ENCODE results near the gene CNGA3. TPM values are rescaled to one million over a fixed set of nuclear protein-coding genes. Genes with fewer than 3 reads are reported as not detected.

The CNGA3 gene
- total RNA-seq, 4 donors from 2014 or later: 0.40 to 1.8 (median 1.6) TPM; not detected in 1

- H3K36me3 ChIP-seq: no peaks in the 10 kb centered on the region
- no peak overlapping the region for H3K27ac ChIP-seq
- DNase-seq: no peak
- no peaks in the 10 kb centered on the region for H3K4me1 ChIP-seq
- 49 to 62% methylated on average over 7 of the region's 7 CpGs for WGBS, 2 donors (ENCODE audit: low coverage in 1 of 2)
- in situ Hi-C loops (cut with MboI; ENCODE audit: low pct_ligation_motif_present in 1 of 4, low pct_unique_long_range_greater_than_20kb in 1 of 4, low sequenced_read_pairs in 3 of 4) (no loop called here), intact Hi-C loops (cut with DNase I; ENCODE audit: low total_unique reads) (no loop called here)
- no peaks in the 10 kb centered on the region for H3K27me3 ChIP-seq
- no peak overlapping the region for H3K4me3 ChIP-seq
- TF ChIP-seq EP300 (IDR thresholded peaks at IDR 0.05; ENCODE audit: low read depth) (no peak), POLR2AphosphoS5 (IDR thresholded peaks at IDR 0.05) (no peak)
- H3K9me3 ChIP-seq: no peaks in the 10 kb centered on the region
Measured at GRCh38 chr2:98356729-98357128, 10.5 kb downstream of the CNGA3 start.

GRCh38 chr2:98357849-98358248, 11.6 kb downstream of the CNGA3 start:
- no peak for DNase-seq
- Histone ChIP-seq H3K27me3 (no peaks in the 10 kb centered on the region), H3K4me3 (no peak overlapping the region), H3K4me1 (no peaks in the 10 kb centered on the region), H3K36me3 (no peaks in the 10 kb centered on the region), H3K9me3 (no peaks in the 10 kb centered on the region), H3K27ac (no peak overlapping the region)
- TF ChIP-seq CTCF (IDR thresholded peaks at IDR 0.05): no peak
- TF ChIP-seq EP300 (IDR thresholded peaks at IDR 0.05; ENCODE audit: low read depth): no peak
- no peak for TF ChIP-seq POLR2AphosphoS5 (IDR thresholded peaks at IDR 0.05)
- TF ChIP-seq POLR2A (IDR thresholded peaks at IDR 0.05): no peak
- in situ Hi-C loops (cut with MboI; ENCODE audit: low pct_ligation_motif_present in 1 of 4, low pct_unique_long_range_greater_than_20kb in 1 of 4, low sequenced_read_pairs in 3 of 4) (no loop called here), intact Hi-C loops (cut with DNase I; ENCODE audit: low total_unique reads) (no loop called here)
- WGBS, 2 donors (ENCODE audit: low coverage in 1 of 2): 92% methylated on average over 3 of the region's 3 CpGs; no CpG with 5 or more reads in 1 of the 2 donors

- intact Hi-C loops (cut with DNase I; ENCODE audit: low total_unique reads): no loop called here
- Histone ChIP-seq H3K9me3 (no peaks in the 10 kb centered on the region), H3K27me3 (no peaks in the 10 kb centered on the region), H3K4me3 (no peak overlapping the region), H3K4me1 (no peaks in the 10 kb centered on the region), H3K36me3 (no peaks in the 10 kb centered on the region), H3K27ac (no peak overlapping the region)
- TF ChIP-seq EP300 (IDR thresholded peaks at IDR 0.05; ENCODE audit: low read depth) (no peak), POLR2AphosphoS5 (IDR thresholded peaks at IDR 0.05) (no peak), CTCF (IDR thresholded peaks at IDR 0.05) (no peak), POLR2A (IDR thresholded peaks at IDR 0.05) (no peak)
- DNase-seq: no peak
- WGBS, 2 donors (ENCODE audit: low coverage in 1 of 2): 77% methylated on average over 1 of the region's 1 CpG; no CpG with 5 or more reads in 1 of the 2 donors
- in situ Hi-C loops (cut with MboI; ENCODE audit: low pct_ligation_motif_present in 1 of 4, low pct_unique_long_range_greater_than_20kb in 1 of 4, low sequenced_read_pairs in 3 of 4): no loop called here
Measured at GRCh38 chr2:98359986-98360385, 13.7 kb downstream of the CNGA3 start.

GRCh38 chr2:98367721-98368120, 21.5 kb downstream of the CNGA3 start:
- TF ChIP-seq EP300 (IDR thresholded peaks at IDR 0.05; ENCODE audit: low read depth): no peak
- TF ChIP-seq POLR2AphosphoS5 (IDR thresholded peaks at IDR 0.05): no peak
- TF ChIP-seq POLR2A (IDR thresholded peaks at IDR 0.05): no peak
- no peak for TF ChIP-seq CTCF (IDR thresholded peaks at IDR 0.05)
- in situ Hi-C loops (cut with MboI; ENCODE audit: low pct_ligation_motif_present in 1 of 4, low pct_unique_long_range_greater_than_20kb in 1 of 4, low sequenced_read_pairs in 3 of 4): no loop called here
- WGBS, 2 donors (ENCODE audit: low coverage in 1 of 2): 58% methylated on average over 1 of the region's 1 CpG; no CpG with 5 or more reads in 1 of the 2 donors

GRCh38 chr2:98369710-98370239, 23.5 kb downstream of the CNGA3 start:
- WGBS, 2 donors (ENCODE audit: low coverage in 1 of 2): 80 to 92% methylated on average over 2 to 9 of the region's 9 CpGs
- TF ChIP-seq POLR2A (IDR thresholded peaks at IDR 0.05): no peak
- TF ChIP-seq POLR2AphosphoS5 (IDR thresholded peaks at IDR 0.05): no peak
- TF ChIP-seq EP300 (IDR thresholded peaks at IDR 0.05; ENCODE audit: low read depth): no peak
- no peak for TF ChIP-seq CTCF (IDR thresholded peaks at IDR 0.05)
- H3K4me3 ChIP-seq: no peak overlapping the region
- no peak overlapping the region for H3K27ac ChIP-seq
- no peak for DNase-seq
- H3K9me3 ChIP-seq: peaks cover 0 to 13% of the 10 kb centered on the region in 2 donors
- intact Hi-C loops (cut with DNase I; ENCODE audit: low total_unique reads): no loop called here
- H3K36me3 ChIP-seq: no peaks in the 10 kb centered on the region
- in situ Hi-C loops (cut with MboI; ENCODE audit: low pct_ligation_motif_present in 1 of 4, low pct_unique_long_range_greater_than_20kb in 1 of 4, low sequenced_read_pairs in 3 of 4): no loop called here
- no peaks in the 10 kb centered on the region for H3K4me1 ChIP-seq
- H3K27me3 ChIP-seq: no peaks in the 10 kb centered on the region

More at GRCh38 chr2:98367721-98368120, 21.5 kb downstream of the CNGA3 start:
- no peaks in the 10 kb centered on the region for H3K4me1 ChIP-seq
- intact Hi-C loops (cut with DNase I; ENCODE audit: low total_unique reads): no loop called here
- H3K4me3 ChIP-seq: no peak overlapping the region
- peaks cover 0 to 13% of the 10 kb centered on the region in 2 donors for H3K9me3 ChIP-seq
- H3K27ac ChIP-seq: no peak overlapping the region
- no peaks in the 10 kb centered on the region for H3K36me3 ChIP-seq
- no peak for DNase-seq
- no peaks in the 10 kb centered on the region for H3K27me3 ChIP-seq
